ENCODE data around the gene BABAM2. TPM values are rescaled to one million over a fixed set of nuclear protein-coding genes. Genes with fewer than 3 reads are reported as not detected.
A peak's percentile ranks its signal among the peaks of the same experiment; 100 is the strongest.

BABAM2 gene
- total RNA-seq, 1 donor from 2014 or later: 28.5 TPM

DNA sequence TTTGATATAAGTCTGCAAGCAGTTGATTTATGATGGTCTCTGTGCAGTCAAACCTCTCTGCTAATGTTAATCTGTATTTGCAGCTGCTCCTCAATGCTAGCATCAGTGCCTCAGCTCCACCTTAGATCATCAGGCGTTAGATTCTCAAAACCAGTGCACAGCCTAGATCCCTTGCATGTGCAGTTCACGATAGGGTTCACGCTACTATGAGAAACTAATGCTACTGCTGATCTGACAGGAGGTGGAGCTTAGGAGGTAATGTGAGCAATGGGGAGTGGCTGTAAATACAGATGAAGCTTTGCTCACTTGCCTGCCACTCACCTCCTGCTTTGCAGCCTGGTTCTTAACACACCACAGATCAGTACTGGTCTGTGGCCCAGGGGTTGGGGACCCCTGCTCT, 18.7 kb upstream of the BABAM2 start:
- no peak overlapping the region for H3K9ac ChIP-seq (ENCODE audit: low read length)
- FAIRE-seq (no peak), DNase-seq (ENCODE audit: low read depth) (no peak)
- Mint-ChIP-seq H3K27ac (ENCODE audit: unreplicated experiment) (no peak overlapping the region), H3K9me3 (ENCODE audit: unreplicated experiment) (peaks cover 6% of the 10 kb centered on the region), H3K4me1 (ENCODE audit: low read depth, unreplicated experiment) (peaks cover 5% of the 10 kb centered on the region), H3K27me3 (ENCODE audit: low read depth, unreplicated experiment) (no peaks in the 10 kb centered on the region), H3K4me3 (ENCODE audit: unreplicated experiment) (no peak overlapping the region), H3K36me3 (ENCODE audit: low read depth, unreplicated experiment) (no peaks in the 10 kb centered on the region)
- peaks cover 6% of the 10 kb centered on the region for H3K4me1 ChIP-seq (ENCODE audit: insufficient read depth, low read length)
- H4K20me1 ChIP-seq (ENCODE audit: insufficient read depth, low read length): no peaks in the 10 kb centered on the region
- H2AFZ ChIP-seq (ENCODE audit: low read depth, low read length): no peak overlapping the region
- no peak for TF ChIP-seq EZH2 (IDR thresholded peaks at IDR 0.05; ENCODE audit: insufficient read depth, low read length)
- TF ChIP-seq, protein P1, sequence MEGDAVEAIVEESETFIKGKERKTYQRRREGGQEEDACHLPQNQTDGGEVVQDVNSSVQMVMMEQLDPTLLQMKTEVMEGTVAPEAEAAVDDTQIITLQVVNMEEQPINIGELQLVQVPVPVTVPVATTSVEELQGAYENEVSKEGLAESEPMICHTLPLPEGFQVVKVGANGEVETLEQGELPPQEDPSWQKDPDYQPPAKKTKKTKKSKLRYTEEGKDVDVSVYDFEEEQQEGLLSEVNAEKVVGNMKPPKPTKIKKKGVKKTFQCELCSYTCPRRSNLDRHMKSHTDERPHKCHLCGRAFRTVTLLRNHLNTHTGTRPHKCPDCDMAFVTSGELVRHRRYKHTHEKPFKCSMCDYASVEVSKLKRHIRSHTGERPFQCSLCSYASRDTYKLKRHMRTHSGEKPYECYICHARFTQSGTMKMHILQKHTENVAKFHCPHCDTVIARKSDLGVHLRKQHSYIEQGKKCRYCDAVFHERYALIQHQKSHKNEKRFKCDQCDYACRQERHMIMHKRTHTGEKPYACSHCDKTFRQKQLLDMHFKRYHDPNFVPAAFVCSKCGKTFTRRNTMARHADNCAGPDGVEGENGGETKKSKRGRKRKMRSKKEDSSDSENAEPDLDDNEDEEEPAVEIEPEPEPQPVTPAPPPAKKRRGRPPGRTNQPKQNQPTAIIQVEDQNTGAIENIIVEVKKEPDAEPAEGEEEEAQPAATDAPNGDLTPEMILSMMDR (IDR thresholded peaks at IDR 0.05; ENCODE audit: insufficient read depth, low read depth, low read length): no peak
- no peaks in the 10 kb centered on the region for H3K27me3 ChIP-seq (ENCODE audit: insufficient read depth, low read length)
- no peak overlapping the region for H3K4me3 ChIP-seq (ENCODE audit: insufficient read depth, low read depth, low read length)
- H3K4me2 ChIP-seq (ENCODE audit: low read length): no peak overlapping the region
- no peaks in the 10 kb centered on the region for H3K36me3 ChIP-seq (ENCODE audit: insufficient read depth, low read length)
- H3K79me2 ChIP-seq (ENCODE audit: insufficient read depth, low read length): no peaks in the 10 kb centered on the region
- H3K27ac ChIP-seq (ENCODE audit: low read depth, low read length): no peak overlapping the region
- H3K9me3 ChIP-seq (ENCODE audit: insufficient read depth, low read depth, low read length): no peaks in the 10 kb centered on the region

DNA sequence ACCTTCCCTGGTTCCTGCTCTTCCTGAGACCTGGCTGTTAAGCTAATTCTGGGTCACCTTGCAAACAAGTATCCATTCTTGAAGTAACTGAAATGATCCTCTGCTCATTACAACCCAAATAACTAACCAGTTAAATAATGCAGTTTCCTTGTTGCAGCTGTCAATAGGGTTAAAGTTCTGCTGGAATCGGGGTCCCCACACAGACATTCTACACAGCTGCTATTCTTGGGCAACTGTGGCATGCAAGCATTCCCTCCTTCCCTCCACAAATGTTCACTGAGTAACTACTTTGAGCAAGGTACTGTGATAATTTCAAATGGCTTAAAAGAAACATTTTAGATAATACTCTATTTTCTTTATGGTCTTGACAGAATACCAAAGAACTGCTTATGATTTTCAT, 17.4 kb upstream of the BABAM2 start:
- peaks cover 6% of the 10 kb centered on the region for H3K9me3 Mint-ChIP-seq (ENCODE audit: unreplicated experiment)
- no peaks in the 10 kb centered on the region for H3K36me3 Mint-ChIP-seq (ENCODE audit: low read depth, unreplicated experiment)
- Histone ChIP-seq H3K36me3 (ENCODE audit: insufficient read depth, low read length) (no peaks in the 10 kb centered on the region), H3K9me3 (ENCODE audit: insufficient read depth, low read depth, low read length) (no peaks in the 10 kb centered on the region), H3K4me3 (ENCODE audit: insufficient read depth, low read depth, low read length) (no peak overlapping the region), H2AFZ (ENCODE audit: low read depth, low read length) (no peak overlapping the region), H4K20me1 (ENCODE audit: insufficient read depth, low read length) (no peaks in the 10 kb centered on the region), H3K27ac (ENCODE audit: low read depth, low read length) (no peak overlapping the region), H3K4me2 (ENCODE audit: low read length) (no peak overlapping the region), H3K27me3 (ENCODE audit: insufficient read depth, low read length) (no peaks in the 10 kb centered on the region), H3K9ac (ENCODE audit: low read length) (no peak overlapping the region), H3K79me2 (ENCODE audit: insufficient read depth, low read length) (no peaks in the 10 kb centered on the region), H3K4me1 (ENCODE audit: insufficient read depth, low read length) (peaks cover 6% of the 10 kb centered on the region)
- peaks cover 5% of the 10 kb centered on the region for H3K4me1 Mint-ChIP-seq (ENCODE audit: low read depth, unreplicated experiment)
- FAIRE-seq (no peak), DNase-seq (ENCODE audit: low read depth) (no peak)
- no peaks in the 10 kb centered on the region for H3K27me3 Mint-ChIP-seq (ENCODE audit: low read depth, unreplicated experiment)
- TF ChIP-seq, protein P1 (IDR thresholded peaks at IDR 0.05; ENCODE audit: insufficient read depth, low read depth, low read length): no peak
- no peak for TF ChIP-seq EZH2 (IDR thresholded peaks at IDR 0.05; ENCODE audit: insufficient read depth, low read length)
- H3K27ac Mint-ChIP-seq (ENCODE audit: unreplicated experiment): no peak overlapping the region
- no peak overlapping the region for H3K4me3 Mint-ChIP-seq (ENCODE audit: unreplicated experiment)

DNA sequence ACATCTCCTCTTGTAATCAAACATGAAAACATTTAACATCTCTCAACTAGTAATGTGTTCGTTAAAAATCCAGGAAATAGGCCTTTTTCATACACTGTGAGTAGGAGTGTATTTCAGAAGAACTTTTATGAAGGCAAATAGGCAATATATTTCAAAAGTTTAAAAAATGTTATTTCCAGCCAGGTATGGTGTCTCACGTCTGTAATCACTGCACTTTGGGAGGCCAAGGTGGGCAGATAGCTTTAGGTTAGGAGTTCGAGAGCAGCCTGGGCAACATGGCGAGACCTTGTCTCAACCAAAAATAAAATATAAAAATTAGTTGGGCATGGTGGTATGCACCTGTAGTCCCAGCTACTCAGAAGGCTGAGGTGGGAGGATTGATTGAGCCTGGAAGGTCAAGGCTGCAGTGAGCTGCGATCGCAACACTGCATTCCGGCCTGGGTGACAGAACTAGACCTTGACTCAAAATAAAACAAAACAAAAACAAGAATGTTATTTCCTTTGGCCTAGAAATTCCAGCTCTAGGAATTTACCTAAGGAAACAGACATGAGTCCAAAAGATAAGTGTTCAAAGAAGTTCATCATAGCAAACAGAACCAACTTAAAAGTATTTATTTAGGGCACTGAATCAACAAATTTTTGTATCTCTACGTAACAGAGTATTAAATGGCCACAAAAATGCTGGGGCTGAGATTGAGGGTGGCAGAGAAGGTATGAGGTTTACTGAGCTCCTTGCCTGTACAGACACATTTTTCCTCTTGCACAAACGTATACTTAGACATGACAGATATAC, 15.2 kb upstream of the BABAM2 start:
- Histone ChIP-seq H3K4me1 (ENCODE audit: insufficient read depth, low read length) (peaks cover 6% of the 10 kb centered on the region), H3K4me2 (ENCODE audit: low read length) (no peak overlapping the region), H2AFZ (ENCODE audit: low read depth, low read length) (no peak overlapping the region), H3K9me3 (ENCODE audit: insufficient read depth, low read depth, low read length) (no peaks in the 10 kb centered on the region), H3K4me3 (ENCODE audit: insufficient read depth, low read depth, low read length) (no peak overlapping the region), H3K36me3 (ENCODE audit: insufficient read depth, low read length) (no peaks in the 10 kb centered on the region), H3K79me2 (ENCODE audit: insufficient read depth, low read length) (no peaks in the 10 kb centered on the region), H4K20me1 (ENCODE audit: insufficient read depth, low read length) (no peaks in the 10 kb centered on the region), H3K27me3 (ENCODE audit: insufficient read depth, low read length) (no peaks in the 10 kb centered on the region), H3K9ac (ENCODE audit: low read length) (no peak overlapping the region), H3K27ac (ENCODE audit: low read depth, low read length) (no peak overlapping the region)
- Mint-ChIP-seq H3K9me3 (ENCODE audit: unreplicated experiment) (peaks cover 14% of the 10 kb centered on the region), H3K27me3 (ENCODE audit: low read depth, unreplicated experiment) (no peaks in the 10 kb centered on the region), H3K4me3 (ENCODE audit: unreplicated experiment) (peak overlapping the region; percentile 37), H3K4me1 (ENCODE audit: low read depth, unreplicated experiment) (peaks cover 5% of the 10 kb centered on the region), H3K27ac (ENCODE audit: unreplicated experiment) (no peak overlapping the region), H3K36me3 (ENCODE audit: low read depth, unreplicated experiment) (no peaks in the 10 kb centered on the region)
- DNase-seq (ENCODE audit: low read depth) (no peak), FAIRE-seq (no peak)
- TF ChIP-seq, protein P1 (IDR thresholded peaks at IDR 0.05; ENCODE audit: insufficient read depth, low read depth, low read length): no peak
- no peak for TF ChIP-seq EZH2 (IDR thresholded peaks at IDR 0.05; ENCODE audit: insufficient read depth, low read length)
